HG02610 (cell line): ENCODE data around the gene NR1D1.
A peak's percentile ranks its signal among the peaks of the same experiment; 100 is the strongest.

Experiments
- ATAC-seq: cut with Tn5 transposase; IDR thresholded peaks from one replicate; pipeline ENCODE4 v1.9.1; 2021; ENCODE audit warnings: mild to moderate bottlenecking, moderate library complexity; ENCODE audit not compliant: unreplicated experiment

NR1D1 gene

DNA sequence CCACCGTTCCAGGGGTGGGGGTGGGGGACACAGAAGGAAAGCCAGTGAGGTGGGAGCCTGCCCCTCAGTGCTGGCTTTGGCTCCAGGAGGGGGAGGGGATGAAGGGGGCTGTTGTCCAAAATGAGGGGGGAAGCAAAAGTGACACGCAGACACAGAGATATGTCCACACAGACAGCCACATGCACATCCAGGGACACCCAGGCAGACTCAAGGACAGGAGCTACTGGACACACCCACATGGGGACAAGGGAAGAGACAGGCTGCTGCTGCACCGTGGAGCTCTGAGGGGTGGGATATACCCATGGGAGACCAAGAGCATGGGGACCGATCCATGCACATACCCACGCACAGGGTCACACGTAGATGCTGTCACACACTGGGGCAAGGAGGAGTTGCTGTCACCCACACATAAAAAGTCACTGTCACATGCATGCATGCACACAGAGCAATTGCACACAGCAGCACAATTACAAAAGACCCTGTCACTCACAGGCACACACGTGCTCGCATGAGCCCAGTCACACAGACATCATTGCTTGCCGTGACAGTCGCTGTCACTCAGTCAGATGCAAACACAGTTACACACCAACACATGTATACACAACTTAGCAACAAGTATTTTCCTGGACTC, 36.4 kb downstream of the NR1D1 start:
- ATAC-seq: no peak

DNA sequence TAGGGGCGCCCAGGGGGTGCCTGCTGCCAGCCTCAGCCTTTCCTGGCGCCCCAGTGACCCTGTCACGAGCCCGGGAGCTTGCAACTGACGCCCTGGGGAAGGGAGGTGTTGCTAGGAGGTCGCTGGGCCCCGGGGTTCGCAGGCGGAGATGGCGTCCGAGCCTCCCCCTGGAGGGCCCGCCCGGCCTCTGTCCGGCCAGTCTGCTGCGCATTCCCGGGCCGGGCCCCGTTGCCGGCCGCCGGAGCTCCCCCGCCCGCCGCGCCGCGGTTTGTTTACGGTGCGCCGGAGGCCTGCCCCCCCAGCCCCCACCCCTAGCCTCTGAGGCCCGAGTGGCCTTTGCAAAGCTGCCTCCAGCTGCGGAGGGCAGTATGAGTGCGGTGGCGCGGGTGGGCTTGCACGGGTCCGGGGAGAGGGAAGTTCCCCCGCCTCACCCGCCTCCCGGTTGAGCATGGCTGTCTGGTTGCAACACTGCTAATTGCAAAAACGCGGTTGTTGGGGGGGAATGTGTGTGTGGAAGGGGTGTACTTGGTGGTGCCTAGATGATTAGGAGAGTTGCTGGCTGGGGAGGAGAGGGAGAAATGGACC, 37.1 kb downstream of the NR1D1 start:
- no peak for ATAC-seq

DNA sequence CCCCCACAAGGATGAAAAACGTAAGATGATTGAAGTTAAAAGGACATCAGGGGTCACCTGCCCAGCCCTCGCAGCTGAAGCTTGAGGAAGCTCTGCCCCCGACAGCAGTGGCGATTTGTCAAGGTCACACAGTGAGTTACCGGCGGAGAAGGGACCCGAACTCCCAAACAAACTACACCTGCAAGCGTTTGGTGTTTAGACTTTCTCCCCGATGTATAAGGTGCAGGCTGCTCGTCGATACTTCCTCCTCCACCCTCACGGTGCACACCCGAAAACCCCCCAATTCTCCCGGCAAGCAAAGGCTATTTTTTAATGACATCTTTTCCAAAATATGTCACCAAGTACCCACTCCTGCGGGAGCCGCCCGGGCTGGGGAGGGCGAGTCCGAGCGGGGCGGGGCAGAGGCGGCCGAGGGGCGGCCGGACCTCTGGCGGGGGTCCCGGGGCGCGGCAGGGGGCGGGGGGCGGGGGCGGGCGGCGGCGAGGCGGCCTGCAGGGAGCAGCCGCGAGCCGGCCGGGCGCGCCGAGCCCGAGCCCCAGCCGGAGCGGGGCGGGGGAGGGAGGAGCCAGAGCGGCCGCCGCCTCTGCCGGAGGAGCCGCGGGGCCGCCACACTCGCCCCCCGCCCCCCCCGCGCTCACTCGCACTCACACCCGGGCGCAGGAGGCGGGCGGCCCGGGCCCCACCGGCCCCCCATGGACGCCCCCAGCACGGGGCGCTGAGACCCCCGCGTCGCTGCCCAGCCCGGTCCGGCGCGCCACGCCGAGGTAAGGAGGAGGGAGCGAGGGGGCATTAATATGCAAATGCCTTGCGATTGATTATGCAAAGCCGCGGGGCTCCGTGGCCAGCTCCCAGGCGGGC, 37.8 kb downstream of the NR1D1 start, which contains the start of gene THRA:
THRA (plus strand) TSS at position 637 of the 858 bp plus-strand sequence. CDS start 11,524 bp downstream, outside the sequence.
- peak; percentile 77 for ATAC-seq

DNA sequence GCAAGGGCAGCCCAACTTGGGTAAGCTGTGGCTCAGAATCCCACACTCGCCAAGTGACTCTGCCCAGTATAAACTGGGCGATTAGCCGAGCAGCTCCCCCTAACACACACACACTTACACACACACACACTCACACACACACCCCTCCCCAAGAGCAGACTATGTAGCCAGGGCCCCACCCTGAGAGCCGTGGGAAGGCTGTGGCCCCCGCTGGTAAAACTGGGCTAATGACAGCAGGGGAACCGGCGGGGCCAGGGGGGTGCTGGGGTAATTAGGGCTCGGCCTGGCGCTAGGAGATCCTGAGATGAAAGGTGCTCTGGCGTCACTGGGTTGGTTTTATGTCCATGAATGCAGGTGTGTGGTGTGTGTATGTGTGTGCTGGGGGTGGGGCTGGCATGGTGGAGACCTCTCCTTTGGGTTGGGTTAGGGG, 38.8 kb downstream of the NR1D1 start:
- no peak for ATAC-seq

DNA sequence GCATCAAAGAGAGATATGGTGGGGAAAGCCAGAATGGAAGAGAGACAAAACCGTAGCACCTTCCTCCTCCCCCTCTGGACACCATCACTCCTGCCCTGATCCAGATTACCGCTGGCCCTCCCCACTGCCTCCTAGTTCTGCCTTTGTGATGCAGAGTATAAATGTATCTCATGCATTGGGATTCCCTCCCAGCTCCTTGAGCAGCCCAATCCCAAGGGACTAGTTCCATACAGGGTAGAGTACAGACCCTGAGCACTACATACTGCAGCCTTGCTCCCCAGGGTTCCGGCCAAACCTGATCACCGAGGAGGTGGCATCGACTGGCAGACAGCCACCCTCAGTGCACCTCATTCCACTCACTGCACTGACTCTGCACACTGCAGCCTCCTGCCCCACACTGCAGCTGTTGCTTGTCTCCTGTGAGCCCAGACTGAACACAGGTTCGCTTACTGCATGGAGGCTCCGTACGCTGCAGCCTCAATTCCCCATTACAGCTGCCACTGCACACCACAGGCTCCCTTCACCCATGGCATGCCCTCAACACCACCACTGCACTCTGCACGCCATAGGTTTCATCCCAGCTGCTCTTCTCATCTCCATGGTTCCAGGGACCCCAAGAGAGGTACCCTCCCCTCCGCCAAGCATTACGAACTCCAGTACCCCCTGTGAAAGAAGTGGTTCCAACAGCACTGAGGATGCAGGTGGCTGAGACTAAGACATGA, 39.3 kb downstream of the NR1D1 start:
- no peak for ATAC-seq

DNA sequence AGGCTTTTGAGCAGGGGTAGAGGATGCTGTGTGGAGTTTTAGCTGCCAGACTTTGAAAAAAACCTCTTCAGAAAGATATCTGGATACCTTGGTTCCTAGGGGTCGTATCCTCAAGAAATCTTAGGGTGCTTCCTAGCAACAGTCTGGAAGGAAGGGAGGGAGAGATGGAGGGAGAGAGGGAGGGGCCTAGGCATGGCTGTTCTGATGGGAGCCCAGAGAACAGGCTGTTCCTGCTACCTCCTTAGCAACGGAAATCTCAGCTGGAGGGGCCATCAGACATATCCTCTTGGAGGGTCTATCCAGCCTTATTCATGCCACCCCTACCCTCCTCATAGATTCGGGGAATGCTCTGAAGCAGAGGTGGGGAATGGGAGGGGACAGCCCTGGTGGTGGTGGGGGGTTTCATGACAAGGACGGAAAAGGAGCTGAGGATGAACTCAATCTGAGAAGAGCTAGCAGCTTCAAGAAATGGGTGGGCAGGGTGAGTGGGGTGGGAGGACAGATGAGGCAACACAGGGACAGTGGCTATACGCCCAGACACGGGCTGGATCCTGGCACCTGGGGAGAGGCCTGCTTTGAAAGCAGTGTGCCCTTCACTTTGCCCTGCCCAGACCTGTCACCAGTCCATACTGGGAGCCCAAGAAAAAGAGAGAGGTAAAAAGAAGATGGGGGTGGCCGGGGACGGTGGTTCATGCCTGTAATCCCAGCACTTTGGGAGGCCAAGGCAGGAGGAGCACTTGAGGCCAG, 40.5 kb downstream of the NR1D1 start:
- no peak for ATAC-seq

DNA sequence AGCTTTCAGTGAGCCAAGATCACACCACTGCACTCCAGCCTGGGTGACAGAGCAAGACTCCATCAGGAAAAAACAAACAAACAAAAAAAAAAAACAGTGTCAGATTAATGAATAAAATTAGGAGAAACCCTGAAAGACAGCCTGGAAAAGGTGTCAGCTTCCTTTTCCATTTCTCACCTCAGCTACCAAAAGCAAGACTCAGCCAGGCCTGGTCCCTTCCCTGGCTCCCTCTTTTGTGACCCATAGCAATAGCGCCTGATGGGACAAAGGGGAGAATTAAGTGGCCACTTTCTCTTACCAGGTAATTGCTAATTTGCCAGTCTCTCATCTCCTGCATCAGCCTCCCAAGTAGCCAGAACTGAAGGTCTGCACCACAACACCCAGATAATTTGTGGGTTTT, 41.5 kb downstream of the NR1D1 start:
- ATAC-seq: no peak

DNA sequence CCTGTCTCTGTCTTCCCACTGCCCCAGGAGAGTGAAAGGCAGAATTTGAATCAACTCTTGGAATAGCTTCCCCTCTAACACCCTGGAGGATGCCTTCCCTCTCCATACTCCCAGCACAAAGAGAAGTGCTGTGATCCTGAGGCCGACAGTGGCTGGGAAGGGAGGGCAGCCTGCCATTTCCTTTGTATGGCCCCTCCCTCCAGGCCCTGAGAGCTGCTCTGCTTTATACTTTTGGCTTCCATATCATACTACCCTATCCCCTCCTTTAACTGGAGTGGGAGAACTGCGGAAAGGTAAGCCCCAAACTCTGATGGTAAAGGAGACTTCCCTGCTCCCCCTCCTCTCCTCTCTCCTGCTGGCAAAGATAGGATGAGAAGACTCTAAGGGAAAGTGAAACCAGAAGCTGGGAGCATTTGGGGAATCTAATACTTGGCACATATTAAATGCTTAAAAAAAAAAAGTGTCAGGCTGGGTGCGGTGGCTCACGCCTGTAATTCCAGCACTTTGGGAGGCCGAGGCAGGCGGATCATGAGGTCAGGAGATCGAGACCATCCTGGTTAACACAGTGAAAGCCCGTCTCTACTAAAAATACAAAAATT, 42.1 kb downstream of the NR1D1 start:
- no peak for ATAC-seq

DNA sequence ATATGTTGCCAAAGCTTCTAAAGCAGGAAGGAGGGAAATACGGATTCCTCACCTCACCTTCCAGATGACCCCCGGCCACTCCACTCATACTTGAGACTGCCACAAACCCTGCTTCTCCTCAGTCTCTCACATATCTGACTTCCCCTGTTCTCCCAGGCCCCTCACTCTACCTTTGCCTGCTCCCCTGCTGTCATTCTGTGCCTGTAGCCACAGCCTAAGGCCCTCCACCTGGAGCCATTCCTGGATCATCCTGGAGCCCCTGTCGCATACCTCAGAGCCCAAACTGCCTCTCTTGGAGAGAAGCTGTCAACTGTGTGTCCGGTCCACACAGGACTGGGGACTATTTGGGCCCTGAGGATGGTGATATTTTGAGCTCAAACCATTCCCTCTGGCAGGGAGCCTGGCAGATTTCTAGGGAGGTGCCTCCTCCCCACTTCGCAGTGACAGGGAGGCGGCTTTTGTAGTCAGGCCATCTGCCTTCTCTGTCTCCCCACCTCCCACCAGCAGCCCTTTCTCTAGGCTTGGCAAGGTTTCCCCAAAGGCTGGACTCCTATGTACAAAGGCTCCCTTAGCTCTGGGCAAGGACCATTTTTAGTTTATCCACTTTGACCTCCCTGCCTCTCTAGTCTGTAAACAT, 43.9 kb downstream of the NR1D1 start:
- ATAC-seq: no peak
